Measurements from ENCODE around the gene TLR2.
"Not testable (repeated sequence)": the region's sequence is repeated elsewhere in the genome, so short reads cannot be mapped to it uniquely, and the experiment has no call there.

The TLR2 gene

GRCh38 chr4:153663667-153664066 lies 20.4 kb upstream of the TLR2 start:
- no peak for DNase-seq

GRCh38 chr4:153666505-153666904 lies 17.6 kb upstream of the TLR2 start:
- not testable (repeated sequence) for DNase-seq

- DNase-seq: no peak
Observed at GRCh38 chr4:153668647-153669046, 15.4 kb upstream of the TLR2 start.

- DNase-seq: no peak
Observed at GRCh38 chr4:153669838-153670237, 14.2 kb upstream of the TLR2 start.

GRCh38 chr4:153676486-153676885 lies 7.6 kb upstream of the TLR2 start:
- DNase-seq: no peak

- no peak for DNase-seq
Observed at GRCh38 chr4:153676984-153677383, 7.1 kb upstream of the TLR2 start.

GRCh38 chr4:153679486-153679885 lies 4.6 kb upstream of the TLR2 start:
- no peak for DNase-seq

- DNase-seq: no peak
Observed at GRCh38 chr4:153683763-153684181, 308 bp upstream of the TLR2 start.

GRCh38 chr4:153684971-153685371 lies 891 bp downstream of the TLR2 start:
- no peak for DNase-seq

GRCh38 chr4:153704522-153704921 lies 20.4 kb downstream of the TLR2 start:
- DNase-seq: no peak

GRCh38 chr4:153705743-153706468 lies 21.8 kb downstream of the TLR2 start:
- no peak for DNase-seq

GRCh38 chr4:153706519-153706918 lies 22.4 kb downstream of the TLR2 start:
- no peak for DNase-seq

GRCh38 chr4:153710681-153711080 lies 26.6 kb downstream of the TLR2 start:
- DNase-seq: no peak

GRCh38 chr4:153713866-153714646 lies 30.0 kb downstream of the TLR2 start:
- DNase-seq: no peak

GRCh38 chr4:153722036-153722435 lies 38.0 kb downstream of the TLR2 start:
- no peak for DNase-seq

GRCh38 chr4:153724606-153725005 lies 40.5 kb downstream of the TLR2 start:
- DNase-seq: no peak

- no peak for DNase-seq
Observed at GRCh38 chr4:153725136-153725830, 41.2 kb downstream of the TLR2 start.

- no peak for DNase-seq
Observed at GRCh38 chr4:153725831-153726154, 41.7 kb downstream of the TLR2 start.

- no peak for DNase-seq
Observed at GRCh38 chr4:153728151-153728550, 44.1 kb downstream of the TLR2 start.

GRCh38 chr4:153728660-153729059 lies 44.6 kb downstream of the TLR2 start:
- DNase-seq: no peak

GRCh38 chr4:153729895-153730294 lies 45.8 kb downstream of the TLR2 start:
- no peak for DNase-seq

- no peak for DNase-seq
Observed at GRCh38 chr4:153731239-153731638, 47.2 kb downstream of the TLR2 start.

GRCh38 chr4:153733751-153734448 lies 49.8 kb downstream of the TLR2 start:
- DNase-seq: no peak
